Anterior cingulate cortex (tissue), 58 donors: ENCODE results near the gene RPL41.

Source experiments
- DNase-seq, 58 donors: peaks; one replicate each; lab custom pipeline; 2025; lab: John Stamatoyannopoulos, UW

Gene RPL41

DNA sequence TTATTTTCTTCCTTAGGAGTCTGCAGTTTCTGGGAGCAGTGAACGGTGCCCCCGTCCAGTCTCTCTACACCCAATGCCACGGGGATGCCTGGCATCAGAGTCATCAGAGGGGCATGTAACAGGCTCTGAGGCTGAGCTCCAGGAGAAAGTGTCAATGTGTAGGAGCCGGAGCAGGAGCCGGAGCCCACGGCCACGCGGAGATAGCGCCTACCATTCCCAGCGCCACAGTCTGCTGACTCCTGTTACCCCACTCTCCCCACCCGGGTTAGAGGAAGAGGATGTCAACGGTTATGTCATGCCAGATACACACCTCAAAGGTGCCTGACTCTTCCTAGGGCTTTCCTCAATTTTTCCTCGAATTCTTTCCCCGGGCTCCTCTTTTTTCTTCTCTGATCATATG, 15.4 kb upstream of the RPL41 start:
- DNase-seq, result no peak

DNA sequence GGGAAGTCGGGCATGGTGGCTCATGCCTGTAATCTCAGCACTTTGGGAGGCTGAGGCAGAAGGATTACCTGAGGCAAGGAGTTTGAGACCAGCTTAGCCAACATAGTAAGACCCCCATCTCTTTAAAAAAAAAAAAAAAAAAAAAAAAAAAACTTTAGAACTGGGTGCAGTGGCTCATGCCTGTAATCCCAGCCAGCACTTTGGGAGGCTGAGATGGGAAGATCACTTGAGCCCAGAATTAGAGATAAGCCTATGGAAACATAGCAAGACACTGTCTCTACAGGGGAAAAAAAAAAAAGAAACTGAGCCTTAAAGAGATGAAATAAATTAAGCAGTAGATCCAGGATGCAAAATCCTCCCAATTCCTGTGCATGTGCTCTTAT, 13.8 kb upstream of the RPL41 start:
- no peak for DNase-seq

DNA sequence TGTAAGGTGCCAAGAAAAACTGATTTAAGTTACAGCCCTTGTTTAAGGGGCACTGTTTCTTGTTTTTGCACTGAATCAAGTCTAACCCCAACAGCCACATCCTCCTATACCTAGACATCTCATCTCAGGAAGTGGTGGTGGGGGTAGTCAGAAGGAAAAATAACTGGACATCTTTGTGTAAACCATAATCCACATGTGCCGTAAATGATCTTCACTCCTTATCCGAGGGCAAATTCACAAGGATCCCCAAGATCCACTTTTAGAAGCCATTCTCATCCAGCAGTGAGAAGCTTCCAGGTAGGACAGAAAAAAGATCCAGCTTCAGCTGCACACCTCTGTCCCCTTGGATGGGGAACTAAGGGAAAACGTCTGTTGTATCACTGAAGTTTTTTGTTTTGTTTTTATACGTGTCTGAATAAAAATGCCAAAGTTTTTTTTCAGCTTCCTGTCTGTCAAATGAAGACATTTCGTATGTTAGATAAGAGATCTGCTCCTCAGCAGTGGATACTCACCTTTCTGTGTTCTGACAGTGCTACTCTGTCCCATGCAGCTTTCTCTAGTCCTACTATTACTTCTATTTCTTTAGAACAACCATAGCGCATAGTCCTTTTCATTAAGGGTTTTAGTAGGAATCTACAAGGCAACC, 13.2 kb upstream of the RPL41 start:
- DNase-seq, result no peak

DNA sequence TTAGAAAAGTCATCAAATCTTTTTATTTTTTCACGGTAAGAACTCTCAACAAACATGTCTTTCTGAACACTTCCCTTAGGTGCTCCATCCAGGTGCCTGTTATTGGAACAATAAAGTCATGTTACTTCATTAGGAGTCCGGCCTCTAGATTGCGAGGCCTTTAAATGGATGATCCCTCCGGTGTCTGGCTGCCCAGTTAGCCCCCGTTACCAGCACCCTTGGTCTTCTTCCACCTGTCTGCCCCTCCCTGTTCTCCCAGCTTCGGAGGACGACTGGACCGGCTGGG, 12.7 kb upstream of the RPL41 start:
- no peak for DNase-seq

DNA sequence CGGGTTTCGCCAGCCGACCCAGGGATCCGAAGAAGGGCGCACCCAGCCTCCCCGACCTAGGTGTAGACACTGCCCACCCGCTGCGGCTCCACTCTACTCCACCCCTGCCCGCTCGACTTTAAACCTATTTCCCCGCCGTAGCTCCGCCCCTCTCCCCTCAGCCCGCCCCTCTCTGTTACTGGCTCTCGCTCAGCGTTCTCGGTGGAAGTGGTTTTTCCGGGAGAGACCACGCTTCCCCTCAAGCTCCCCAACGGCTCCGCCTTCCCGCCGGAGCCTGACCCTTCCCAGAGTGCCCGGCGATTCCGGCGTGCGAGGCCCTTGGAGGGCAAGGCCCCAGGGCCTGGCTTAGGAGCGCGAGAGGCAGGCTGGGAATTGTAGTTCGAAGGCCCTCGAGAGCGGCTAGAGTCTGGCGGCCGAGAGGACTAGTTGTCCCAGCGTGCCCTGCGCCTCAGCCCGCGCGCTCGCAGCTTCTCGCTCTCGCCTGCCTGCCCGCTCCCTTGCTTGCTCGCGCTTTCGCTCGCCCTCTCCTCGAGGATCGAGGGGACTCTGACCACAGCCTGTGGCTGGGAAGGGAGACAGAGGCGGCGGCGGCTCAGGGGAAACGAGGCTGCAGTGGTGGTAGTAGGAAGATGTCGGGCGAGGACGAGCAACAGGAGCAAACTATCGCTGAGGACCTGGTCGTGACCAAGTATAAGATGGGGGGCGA, 12.2 kb upstream of the RPL41 start, which contains the start of gene PA2G4:
Gene PA2G4 (plus strand): TSS at position 451 of the 706 bp plus-strand sequence. CDS start 179 bp downstream, at position 630.
- peak; percentile 66 to 99 (median 95) for DNase-seq

DNA sequence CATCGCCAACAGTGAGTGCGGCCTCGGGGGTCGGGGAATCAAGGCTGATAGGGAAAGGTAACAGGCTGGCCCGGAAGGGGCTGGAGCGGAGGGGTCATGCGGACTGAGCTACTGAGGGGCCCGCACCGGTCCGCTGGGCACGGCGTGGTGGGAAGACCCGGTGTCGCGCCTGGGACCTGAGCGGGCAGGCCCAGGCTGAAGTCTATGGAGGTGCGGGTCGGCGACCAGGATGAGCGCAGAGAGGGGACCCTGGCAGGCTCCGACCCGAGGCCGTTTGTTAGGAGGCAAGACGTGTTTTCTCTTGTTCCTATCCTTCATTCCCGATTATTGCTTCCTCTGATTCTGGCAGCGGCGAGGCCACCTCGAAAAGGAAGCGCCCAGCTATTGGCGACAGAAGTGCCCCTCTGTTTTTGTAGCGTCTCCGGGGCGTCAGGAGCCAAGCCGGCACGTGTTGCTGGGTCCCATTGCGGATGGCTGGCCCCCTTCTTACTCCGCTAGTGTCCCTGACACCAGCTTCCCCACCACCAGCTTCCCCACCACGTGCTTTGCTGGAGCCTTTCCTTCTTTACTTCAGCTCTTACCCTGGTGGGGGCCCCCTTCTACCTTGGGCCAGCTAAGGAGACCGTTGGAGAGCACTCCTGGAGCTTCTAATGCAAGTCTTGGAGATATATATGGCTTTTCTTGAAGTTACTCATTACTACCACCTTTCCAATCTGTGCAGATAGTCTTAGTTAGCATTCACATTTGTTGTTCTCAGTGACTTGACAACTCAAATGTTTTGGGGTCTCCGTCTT, 11.4 kb upstream of the RPL41 start:
- DNase-seq, result peak in 6 of 58 donors; percentile 12 to 60 (median 38)

DNA sequence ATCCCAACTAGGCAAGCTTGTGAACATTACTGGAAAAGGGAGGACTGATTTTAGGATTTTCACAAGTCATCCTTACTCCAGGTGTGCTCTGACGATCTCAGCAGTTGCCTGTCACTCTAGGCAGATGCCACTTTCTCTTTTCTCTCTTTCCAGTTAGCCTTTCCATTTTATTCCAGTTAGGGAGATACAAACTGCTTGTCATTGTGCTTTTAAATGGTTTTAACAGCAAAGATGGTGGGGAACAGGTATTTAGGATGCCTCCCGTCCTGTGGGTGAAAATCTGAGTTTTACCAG, 10.9 kb upstream of the RPL41 start:
- no peak for DNase-seq

DNA sequence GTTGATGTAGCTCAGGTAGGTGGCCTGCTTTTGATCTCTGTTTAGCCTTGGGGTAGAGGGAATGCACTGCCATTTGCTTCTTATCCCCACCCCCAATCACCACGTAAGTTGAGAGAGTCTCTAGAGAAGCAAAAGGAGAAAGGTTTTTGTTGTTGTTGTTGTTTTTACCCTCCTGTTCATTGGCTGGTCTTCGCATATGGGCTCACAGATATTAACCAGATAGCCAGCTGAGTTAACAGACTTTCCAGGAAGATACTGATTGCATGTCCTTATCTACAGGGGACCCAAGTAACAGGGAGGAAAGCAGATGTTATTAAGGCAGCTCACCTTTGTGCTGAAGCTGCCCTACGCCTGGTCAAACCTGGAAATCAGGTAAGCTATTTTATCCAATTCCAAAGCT, 9.2 kb upstream of the RPL41 start:
- no peak for DNase-seq

DNA sequence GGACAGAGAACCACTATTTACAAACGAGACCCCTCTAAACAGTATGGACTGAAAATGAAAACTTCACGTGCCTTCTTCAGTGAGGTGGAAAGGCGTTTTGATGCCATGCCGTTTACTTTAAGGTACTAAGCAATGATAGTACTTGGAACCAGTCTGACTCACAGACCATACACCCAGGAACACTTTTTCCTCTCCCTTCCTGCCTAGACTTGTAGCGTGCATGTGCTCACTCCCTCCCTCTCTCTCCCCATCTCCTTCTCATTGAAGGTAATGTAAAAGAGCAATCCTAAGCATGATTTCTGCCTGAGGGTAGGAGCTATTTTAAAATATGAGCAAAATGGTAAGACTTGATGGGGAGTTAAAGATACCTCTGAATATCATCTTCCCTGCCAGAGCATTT, 5.9 kb upstream of the RPL41 start:
- no peak for DNase-seq

DNA sequence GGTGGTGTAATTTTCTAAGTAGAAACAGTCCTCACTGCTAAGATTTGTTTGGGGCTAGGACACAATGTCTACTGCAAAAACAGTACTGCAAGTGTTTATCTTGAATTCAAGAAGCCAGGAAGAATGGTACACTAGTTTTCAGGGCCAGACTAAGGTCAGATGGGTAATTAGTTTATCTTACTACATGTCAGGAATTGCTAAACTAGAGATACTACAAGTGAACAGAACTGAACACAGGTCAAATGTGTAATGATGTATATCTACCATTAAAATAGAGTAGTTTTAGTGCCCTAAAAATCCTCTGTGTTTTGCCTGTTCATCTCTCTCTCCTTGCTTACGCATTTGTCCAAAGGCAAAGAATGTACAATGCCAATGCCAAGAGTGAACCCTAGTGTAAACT, 2.3 kb upstream of the RPL41 start:
- no peak for DNase-seq

DNA sequence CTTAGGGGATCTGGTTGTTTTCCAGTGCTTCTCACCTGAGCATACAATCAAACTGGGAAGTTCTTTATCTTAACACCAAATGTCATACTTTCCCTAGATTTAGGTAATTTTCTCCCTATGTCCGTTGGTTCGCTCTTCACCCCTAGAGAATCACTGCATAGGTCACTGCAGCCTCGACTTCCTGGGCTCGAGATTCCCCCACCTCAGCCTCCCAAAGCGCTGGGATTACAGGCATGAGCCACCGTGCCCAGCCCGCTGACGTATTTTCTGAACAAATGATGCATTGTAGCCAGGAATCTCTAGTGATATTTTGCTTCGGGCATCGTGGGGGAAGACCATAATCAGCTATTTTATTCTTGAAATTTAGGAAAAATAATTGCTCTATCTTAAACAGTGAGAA, 1.1 kb upstream of the RPL41 start:
- DNase-seq, result peak in 5 of 58 donors; percentile 3 to 7 (median 4)

DNA sequence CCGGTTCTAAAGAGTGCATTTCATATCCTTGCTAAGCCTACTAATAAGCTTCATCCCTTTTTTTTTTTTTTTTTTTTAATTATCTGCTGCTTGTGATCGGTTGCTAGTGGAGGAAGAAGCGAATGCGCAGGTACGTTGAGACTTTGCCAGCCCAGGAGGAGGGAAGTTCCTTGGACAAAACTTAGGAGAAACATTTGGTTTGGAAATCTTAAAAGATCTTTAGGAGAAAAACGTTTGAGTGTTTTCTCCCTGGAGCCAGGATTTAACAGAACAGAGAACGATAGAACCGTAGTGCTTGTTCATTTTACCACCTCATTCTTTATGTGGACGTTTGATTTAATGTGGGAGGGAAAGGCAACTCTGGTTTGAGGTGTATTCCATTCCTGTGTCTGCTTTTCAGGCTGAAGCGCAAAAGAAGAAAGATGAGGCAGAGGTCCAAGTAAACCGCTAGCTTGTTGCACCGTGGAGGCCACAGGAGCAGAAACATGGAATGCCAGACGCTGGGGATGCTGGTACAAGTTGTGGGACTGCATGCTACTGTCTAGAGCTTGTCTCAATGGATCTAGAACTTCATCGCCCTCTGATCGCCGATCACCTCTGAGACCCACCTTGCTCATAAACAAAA, 761 bp downstream of the RPL41 start:
- DNase-seq, result peak in 1 of 58 donors; percentile 2

DNA sequence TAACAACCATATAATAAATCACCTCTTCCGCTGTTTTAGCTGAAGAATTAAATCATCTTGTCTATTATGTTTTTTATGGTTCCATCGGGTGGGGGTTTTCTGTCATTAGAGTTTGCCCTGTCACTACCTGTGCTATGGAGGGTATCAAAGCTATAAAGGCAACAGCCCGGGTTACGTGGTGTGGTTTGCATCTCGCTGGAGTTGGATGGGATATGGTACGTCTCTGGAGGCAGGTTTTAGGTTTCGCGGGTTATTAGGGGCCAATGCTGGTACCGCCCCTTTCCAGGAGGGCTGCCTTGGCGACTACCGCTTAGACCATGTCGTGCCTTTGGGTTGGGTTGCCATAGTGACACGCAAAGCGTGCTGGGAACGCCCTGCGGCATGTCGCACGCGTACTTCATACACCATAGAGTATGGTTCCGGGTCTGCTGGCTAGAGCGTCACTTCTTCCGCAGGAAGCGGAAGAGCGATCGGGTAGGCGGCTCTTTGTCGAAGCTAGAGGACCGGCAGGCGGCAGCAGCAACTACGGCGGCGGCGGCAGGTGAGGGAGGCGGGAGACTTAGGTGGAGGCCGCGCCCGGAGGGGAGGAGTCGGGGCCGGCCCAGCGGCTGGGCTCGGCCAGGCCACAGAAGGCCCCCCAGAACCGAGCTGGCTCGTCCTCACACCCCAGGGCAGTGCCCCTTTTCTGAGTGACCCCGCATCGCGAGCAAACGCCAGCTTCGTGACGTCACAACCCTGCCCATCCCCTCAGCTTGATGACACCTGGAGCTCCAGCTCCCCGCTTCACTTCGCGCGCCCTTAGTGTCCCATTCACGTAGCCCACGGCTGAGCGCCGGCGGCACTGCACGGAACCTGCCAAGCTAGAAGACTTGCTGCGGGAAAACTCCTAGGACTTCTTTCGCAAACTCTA, 1.6 kb downstream of the RPL41 start, which contains the start of gene ZC3H10:
Gene ZC3H10 (plus strand): TSS at position 489 of the 910 bp plus-strand sequence. CDS start 2,297 bp downstream, outside the sequence.
- DNase-seq, result peak; percentile 75 to 98 (median 95)

DNA sequence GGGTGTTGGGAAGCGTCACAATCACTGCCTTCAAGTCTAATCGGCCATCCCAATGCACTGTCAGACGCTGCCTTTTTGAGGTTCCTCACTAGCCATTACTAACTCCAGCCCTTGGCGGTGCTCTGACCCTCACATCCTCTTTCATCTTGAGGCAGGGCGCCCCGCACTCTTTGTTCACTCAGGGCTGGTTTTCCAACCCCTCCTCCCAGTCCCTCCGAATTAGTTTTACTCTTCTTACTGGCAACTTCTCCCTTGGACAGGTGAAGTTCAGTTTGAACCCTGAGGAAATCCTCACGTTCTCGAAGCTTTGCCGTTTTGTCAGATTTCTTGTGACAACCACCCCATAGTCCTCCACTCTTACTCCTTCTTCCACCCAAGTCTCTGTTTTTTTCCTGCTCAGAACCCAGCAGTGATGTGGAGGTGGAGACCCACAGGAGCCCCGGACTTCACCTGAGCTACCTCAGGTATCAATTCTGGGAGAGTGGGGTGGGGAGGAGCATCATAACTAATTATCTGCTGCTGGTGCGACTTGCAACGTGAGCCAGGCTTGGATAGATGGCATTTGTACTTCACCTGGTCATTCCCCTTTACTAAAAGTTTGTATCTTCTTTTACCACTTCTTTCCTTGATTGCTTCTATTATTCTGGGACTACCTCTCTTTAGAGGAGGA, 2.4 kb downstream of the RPL41 start:
- no peak for DNase-seq

DNA sequence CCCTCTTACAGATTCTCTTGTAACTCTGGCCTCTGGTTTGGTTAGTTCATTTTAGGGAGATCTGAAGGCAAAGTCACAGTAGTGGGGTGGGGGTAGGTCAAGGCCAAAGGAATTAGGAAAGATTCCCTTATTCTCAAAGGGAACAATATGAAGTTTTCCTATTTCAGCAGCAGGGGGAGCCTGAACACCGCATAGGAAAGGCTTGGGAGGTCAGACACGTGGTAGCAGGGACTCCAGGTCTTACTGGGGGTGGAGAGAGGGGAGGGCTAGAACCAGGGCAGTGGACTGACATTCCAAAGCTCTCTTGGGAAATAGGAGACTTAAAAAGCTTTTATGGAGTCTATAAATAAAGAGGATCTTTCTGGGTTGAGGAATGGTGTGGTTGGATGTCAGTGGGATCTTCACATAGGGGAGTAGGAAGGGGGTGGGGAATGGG, 2.9 kb downstream of the RPL41 start:
- DNase-seq, result peak in 41 of 58 donors; percentile 1 to 65 (median 27)

DNA sequence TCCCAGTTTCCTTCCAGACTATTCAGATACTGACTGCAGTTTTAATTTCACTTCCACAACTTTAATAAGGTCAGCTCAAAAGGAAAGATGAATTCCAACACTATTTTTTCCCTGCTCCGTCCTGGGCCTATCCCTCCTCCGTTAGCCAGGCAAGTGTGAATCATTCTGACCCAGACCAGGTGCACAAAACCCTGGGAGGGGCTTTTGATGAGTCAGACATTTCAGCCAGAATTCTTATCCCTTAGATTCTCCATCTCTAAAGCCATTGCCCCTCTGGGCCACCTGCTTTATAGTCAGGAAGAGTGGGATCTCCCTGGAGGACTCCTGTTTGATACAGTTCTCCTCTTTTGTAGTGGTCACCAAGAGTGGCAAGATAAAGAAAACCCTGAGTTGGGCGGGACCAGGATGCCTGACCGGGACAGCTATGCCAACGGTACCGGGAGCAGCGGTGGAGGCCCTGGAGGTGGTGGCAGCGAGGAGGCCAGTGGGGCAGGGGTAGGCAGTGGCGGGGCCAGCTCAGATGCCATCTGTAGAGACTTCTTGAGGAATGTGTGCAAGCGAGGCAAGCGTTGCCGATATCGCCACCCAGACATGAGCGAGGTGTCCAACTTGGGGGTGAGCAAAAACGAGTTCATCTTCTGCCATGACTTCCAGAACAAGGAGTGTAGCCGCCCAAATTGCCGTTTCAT, 3.9 kb downstream of the RPL41 start:
- no peak for DNase-seq

DNA sequence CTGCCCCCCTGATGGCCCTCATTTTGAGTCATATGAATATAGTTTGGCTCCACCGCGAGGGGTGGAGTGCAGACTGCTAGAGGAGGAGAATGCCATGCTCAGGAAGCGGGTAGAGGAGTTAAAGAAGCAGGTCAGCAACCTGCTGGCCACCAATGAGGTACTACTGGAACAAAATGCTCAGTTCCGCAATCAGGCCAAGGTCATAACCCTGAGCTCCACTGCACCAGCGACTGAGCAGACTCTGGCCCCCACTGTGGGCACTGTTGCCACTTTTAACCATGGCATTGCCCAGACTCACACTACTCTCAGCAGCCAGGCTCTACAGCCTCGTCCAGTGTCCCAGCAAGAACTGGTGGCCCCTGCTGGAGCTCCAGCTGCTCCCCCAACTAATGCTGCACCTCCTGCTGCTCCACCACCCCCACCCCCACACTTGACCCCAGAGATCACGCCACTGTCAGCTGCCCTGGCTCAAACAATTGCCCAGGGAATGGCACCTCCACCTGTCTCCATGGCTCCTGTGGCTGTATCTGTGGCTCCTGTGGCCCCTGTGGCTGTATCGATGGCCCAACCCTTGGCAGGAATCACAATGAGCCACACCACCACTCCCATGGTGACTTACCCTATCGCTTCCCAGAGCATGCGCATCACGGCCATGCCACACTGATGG, 4.9 kb downstream of the RPL41 start:
- no peak for DNase-seq

DNA sequence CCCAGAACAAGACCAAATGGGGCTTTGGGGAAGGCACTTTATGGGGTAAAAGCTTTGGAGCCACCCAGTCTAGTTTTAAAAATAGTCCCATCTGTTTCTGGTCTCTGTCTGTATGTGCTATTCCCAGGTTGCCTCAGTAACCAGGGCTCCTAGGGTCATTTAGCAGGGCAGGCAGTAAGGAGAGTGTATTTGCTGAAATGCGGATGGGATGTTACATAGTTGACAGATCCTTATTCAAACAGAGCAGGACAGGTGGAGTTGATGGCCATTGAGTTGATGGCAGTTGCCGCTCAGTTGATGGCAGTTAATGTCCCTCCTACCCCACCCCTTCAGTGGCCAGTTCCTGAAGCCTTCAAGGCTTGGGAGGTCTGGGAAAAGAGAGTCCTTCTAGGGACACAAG, 6.2 kb downstream of the RPL41 start:
- no peak for DNase-seq
